ENCODE data around the gene NPR1.

Gene NPR1

GRCh38 chr1:153661111-153661708 lies 17.3 kb upstream of the NPR1 start:
- CTCF ChIA-PET, result no interaction called here
- Histone ChIP-seq H3K9me3 (ENCODE audit: control insufficient read depth, insufficient read depth, low read depth, low read length) (no peaks in the 10 kb centered on the region), H3K4me3 (ENCODE audit: low read depth, low read length) (no peak overlapping the region), H3K27ac (ENCODE audit: extremely low read depth, low read depth, low read length) (no peak overlapping the region), H3K36me3 (ENCODE audit: control insufficient read depth in 2 of 2, insufficient read depth in 1 of 2, low read length in 2 of 2) (peaks cover 49 to 68% of the 10 kb centered on the region in 2 experiments), H3K4me1 (ENCODE audit: control insufficient read depth, insufficient read depth, low read length) (0 out of 2 replicates have a peak, but pooled peaks cover 2% of the 10 kb centered on the region)
- POLR2A ChIA-PET, result interaction anchor here (0.6 to 1.5 kb wide), 5 partner anchors 14 to 415 kb away, joined by 3 to 6 read pairs (median 4); partner anchors contain the start of genes INTS3 and S100A13
- TF ChIP-seq ZNF704 (tag by site-specific recombination; IDR thresholded peaks at IDR 0.05), result no peak
- peak; percentile 52; the same call in 1 of the 2 replicates for TF ChIP-seq IKZF3 (tag by site-specific recombination; IDR thresholded peaks at IDR 0.05)
- peak; percentile 75 for TF ChIP-seq PRDM4 (tag by site-specific recombination; IDR thresholded peaks at IDR 0.05)
- peak; percentile 46; the same call in 1 of the 2 replicates for TF ChIP-seq ZBTB20 (tag by site-specific recombination; IDR thresholded peaks at IDR 0.05)
- no peak for TF ChIP-seq TSHZ1 (tag by site-specific recombination; IDR thresholded peaks at IDR 0.05; ENCODE audit: borderline replicate concordance)
- peak; percentile 88 for TF ChIP-seq GLIS1 (tag by site-specific recombination; IDR thresholded peaks at IDR 0.05)
- TF ChIP-seq ZNF610 (tag by site-specific recombination; IDR thresholded peaks at IDR 0.05; ENCODE audit: borderline replicate concordance), result no peak
- TF ChIP-seq PATZ1 (tag by site-specific recombination; IDR thresholded peaks at IDR 0.05), result peak; percentile 23; the same call in 1 of the 2 replicates
- TF ChIP-seq ZNF548 (tag by site-specific recombination; IDR thresholded peaks at IDR 0.05), result no peak
- TF ChIP-seq ZSCAN16 (tag by site-specific recombination; IDR thresholded peaks at IDR 0.05), result no peak
- peak; percentile 22; the same call in 1 of the 2 replicates for TF ChIP-seq ZBTB17 (tag by site-specific recombination; IDR thresholded peaks at IDR 0.05)
- no peak for TF ChIP-seq ZEB2 (tag by site-specific recombination; IDR thresholded peaks at IDR 0.05)
- TF ChIP-seq ZNF2 (tag by site-specific recombination; IDR thresholded peaks at IDR 0.05), result no peak
- TF ChIP-seq BCL11A (tag by site-specific recombination; IDR thresholded peaks at IDR 0.05; ENCODE audit: low read depth), result no peak
- no peak for TF ChIP-seq ZNF292 (tag by site-specific recombination; IDR thresholded peaks at IDR 0.05; ENCODE audit: borderline replicate concordance, low read depth)
- TF ChIP-seq ZNF76 (tag by site-specific recombination; IDR thresholded peaks at IDR 0.05; ENCODE audit: borderline replicate concordance, low read depth), result no peak

All from HEK293 (cell line).